HG03342 (cell line): ENCODE data around the gene BDP1.
"Not testable (repeated sequence)": the region's sequence is repeated elsewhere in the genome, so short reads cannot be mapped to it uniquely, and the experiment has no call there.

Experiments
- ATAC-seq: cut with Tn5 transposase; IDR thresholded peaks from one replicate; pipeline ENCODE4 v1.9.1; 2021; ENCODE audit warnings: mild to moderate bottlenecking, moderate library complexity; ENCODE audit not compliant: unreplicated experiment

Gene BDP1

GRCh38 chr5:71609916-71610315 lies 154.5 kb downstream of the BDP1 start:
- not testable (repeated sequence) for ATAC-seq

- ATAC-seq: no peak
Measured at GRCh38 chr5:71615809-71616208, 160.4 kb downstream of the BDP1 start.
